Large intestine (tissue), 3 donors: ENCODE data around the gene BCL11B. TPM values are rescaled to one million over a fixed set of nuclear protein-coding genes. Genes with fewer than 3 reads are reported as not detected.

Experiments
- DNase-seq, 2 donors: peaks; one replicate each; pipeline versions ENCODE4 v3.0.0 to v3.0.0-alpha.2; 2013
- H3K27ac ChIP-seq: one replicate; pipeline ENCODE4 v1.5.1; 2013; ENCODE audit warnings: low read length
- H3K27me3 ChIP-seq: 2 replicates; pipeline ENCODE4 v1.6.1; 2013; ENCODE audit warnings: low read length; ENCODE audit not compliant: control insufficient read depth, insufficient read depth
- H3K36me3 ChIP-seq: 2 replicates; pipeline ENCODE4 v1.6.1; 2013; ENCODE audit warnings: low read length; ENCODE audit not compliant: control insufficient read depth, insufficient read depth
- H3K4me1 ChIP-seq: one replicate; pipeline ENCODE4 v1.6.1; 2013; ENCODE audit warnings: low read length; ENCODE audit not compliant: control insufficient read depth, insufficient read depth
- H3K4me3 ChIP-seq: one replicate; pipeline ENCODE4 v1.5.1; 2013; ENCODE audit warnings: low read length
- H3K9me3 ChIP-seq: one replicate; pipeline ENCODE4 v1.6.1; 2013; ENCODE audit warnings: mild to moderate bottlenecking, low read depth, low read length, moderate library complexity; ENCODE audit not compliant: control insufficient read depth
- WGBS: methylation state at CpG from one replicate; pipeline ENCODE4 v1.1.5; 2013; ENCODE audit warnings: low lambda C conversion rate; ENCODE audit not compliant: insufficient coverage; 5-methylcytosine and 5-hydroxymethylcytosine counted together
- polyA plus RNA-seq: library from polyadenylated mRNA; unstranded; fragments of 120-200 nt; gene quantifications from one replicate; pipeline ENCODE4 v1.2.1, GENCODE V29; 2013

The BCL11B gene
- polyA plus RNA-seq, 1 donor, result 4.0 TPM

GRCh38 chr14:99260587-99261551 lies 11.1 kb downstream of the BCL11B start:
- H3K36me3 ChIP-seq, result peaks cover 15% of the 10 kb centered on the region
- no peak for DNase-seq
- WGBS, result 97% methylated on average over 3 of the region's 20 CpGs
- no peak overlapping the region for H3K27ac ChIP-seq
- H3K27me3 ChIP-seq, result peaks cover 32% of the 10 kb centered on the region
- H3K4me1 ChIP-seq, result peaks cover 5% of the 10 kb centered on the region
- H3K9me3 ChIP-seq, result no peaks in the 10 kb centered on the region
- no peak overlapping the region for H3K4me3 ChIP-seq

- WGBS, result 90% methylated on average over 9 of the region's 9 CpGs
- Histone ChIP-seq H3K27me3 (peaks cover 32% of the 10 kb centered on the region), H3K4me3 (no peak overlapping the region), H3K27ac (no peak overlapping the region), H3K4me1 (peaks cover 5% of the 10 kb centered on the region), H3K36me3 (peaks cover 19% of the 10 kb centered on the region), H3K9me3 (no peaks in the 10 kb centered on the region)
- no peak for DNase-seq
Observed at GRCh38 chr14:99260116-99260515, 11.9 kb downstream of the BCL11B start.

- no peaks in the 10 kb centered on the region for H3K9me3 ChIP-seq
- H3K4me1 ChIP-seq, result peaks cover 5% of the 10 kb centered on the region
- H3K36me3 ChIP-seq, result peaks cover 19% of the 10 kb centered on the region
- no peak overlapping the region for H3K27ac ChIP-seq
- peaks cover 29% of the 10 kb centered on the region for H3K27me3 ChIP-seq
- 74% methylated on average over 9 of the region's 27 CpGs for WGBS
- H3K4me3 ChIP-seq, result no peak overlapping the region
- DNase-seq, result no peak
Observed at GRCh38 chr14:99258876-99259726, 12.9 kb downstream of the BCL11B start.

- WGBS, result no CpG with 5 or more reads among the region's 8 CpGs
Observed at GRCh38 chr14:99258341-99258861, 13.6 kb downstream of the BCL11B start.

GRCh38 chr14:99257673-99258221 lies 14.2 kb downstream of the BCL11B start:
- Histone ChIP-seq H3K27ac (no peak overlapping the region), H3K9me3 (no peaks in the 10 kb centered on the region), H3K36me3 (peaks cover 29% of the 10 kb centered on the region), H3K4me3 (no peak overlapping the region), H3K27me3 (peaks cover 17% of the 10 kb centered on the region), H3K4me1 (no peaks in the 10 kb centered on the region)
- no peak for DNase-seq
- WGBS, result 100% methylated on average over 1 of the region's 16 CpGs

More at GRCh38 chr14:99258341-99258861, 13.6 kb downstream of the BCL11B start:
- Histone ChIP-seq H3K27ac (no peak overlapping the region), H3K9me3 (no peaks in the 10 kb centered on the region), H3K36me3 (peaks cover 23% of the 10 kb centered on the region), H3K27me3 (peaks cover 23% of the 10 kb centered on the region), H3K4me3 (no peak overlapping the region), H3K4me1 (peaks cover 5% of the 10 kb centered on the region)
- DNase-seq, result no peak

- H3K27me3 ChIP-seq, result peaks cover 12% of the 10 kb centered on the region
- H3K36me3 ChIP-seq, result peaks cover 32% of the 10 kb centered on the region
- no peak overlapping the region for H3K4me3 ChIP-seq
- WGBS, result no CpG with 5 or more reads among the region's 14 CpGs
- no peak overlapping the region for H3K27ac ChIP-seq
- no peaks in the 10 kb centered on the region for H3K4me1 ChIP-seq
- no peak for DNase-seq
- no peaks in the 10 kb centered on the region for H3K9me3 ChIP-seq
Observed at GRCh38 chr14:99257122-99257672, 14.8 kb downstream of the BCL11B start.

GRCh38 chr14:99256483-99256874 lies 15.5 kb downstream of the BCL11B start:
- no peaks in the 10 kb centered on the region for H3K9me3 ChIP-seq
- DNase-seq, result no peak
- H3K4me1 ChIP-seq, result no peaks in the 10 kb centered on the region
- H3K36me3 ChIP-seq, result peaks cover 32% of the 10 kb centered on the region
- H3K27ac ChIP-seq, result no peak overlapping the region
- no peak overlapping the region for H3K4me3 ChIP-seq
- H3K27me3 ChIP-seq, result peaks cover 8% of the 10 kb centered on the region
- no CpG with 5 or more reads among the region's 5 CpGs for WGBS

- Histone ChIP-seq H3K27me3 (peaks cover 3% of the 10 kb centered on the region), H3K9me3 (no peaks in the 10 kb centered on the region), H3K4me3 (no peak overlapping the region), H3K4me1 (no peaks in the 10 kb centered on the region), H3K36me3 (peaks cover 32% of the 10 kb centered on the region), H3K27ac (no peak overlapping the region)
- WGBS, result no CpG with 5 or more reads among the region's 19 CpGs
- no peak for DNase-seq
Observed at GRCh38 chr14:99255621-99256482, 16.1 kb downstream of the BCL11B start.

- no peak for DNase-seq
- Histone ChIP-seq H3K27me3 (no peaks in the 10 kb centered on the region), H3K36me3 (peaks cover 33% of the 10 kb centered on the region), H3K4me1 (no peaks in the 10 kb centered on the region), H3K9me3 (no peaks in the 10 kb centered on the region), H3K27ac (no peak overlapping the region), H3K4me3 (no peak overlapping the region)
- no CpG with 5 or more reads among the region's 16 CpGs for WGBS
Observed at GRCh38 chr14:99254328-99255009, 17.5 kb downstream of the BCL11B start.
